Activated CD8-positive, alpha-beta memory T cell treated with anti-CD3 and anti-CD28 coated beads for 36 hours (primary cell): ENCODE measurements around the gene PNPLA3. TPM values are rescaled to one million over a fixed set of nuclear protein-coding genes. Genes with fewer than 3 reads are reported as not detected.
"Not testable (repeated sequence)": the region's sequence is repeated elsewhere in the genome, so short reads cannot be mapped to it uniquely, and the experiment has no call there.

Experiments used
- CTCF ChIA-PET: fragments of 350-600 bp; sonication (Branson Sonifier 250); formaldehyde crosslinking; loops from one replicate; lab custom pipeline; 2021; ENCODE audit warnings: antibody characterized with exemption; lab: Charles Lee
- POLR2A ChIA-PET: fragments of 350-600 bp; sonication (Branson Sonifier 250); formaldehyde crosslinking; loops from one replicate; lab custom pipeline; 2021; ENCODE audit warnings: antibody characterized with exemption; lab: Charles Lee
- total RNA-seq, 2 experiments: library from RNA; stranded (reverse); gene quantifications; one replicate each; pipeline ENCODE4 v1.2.3, GENCODE V29; 2021

The PNPLA3 gene
- total RNA-seq, 2 experiments from 2014 or later: 0.15 to 0.42 TPM

DNA sequence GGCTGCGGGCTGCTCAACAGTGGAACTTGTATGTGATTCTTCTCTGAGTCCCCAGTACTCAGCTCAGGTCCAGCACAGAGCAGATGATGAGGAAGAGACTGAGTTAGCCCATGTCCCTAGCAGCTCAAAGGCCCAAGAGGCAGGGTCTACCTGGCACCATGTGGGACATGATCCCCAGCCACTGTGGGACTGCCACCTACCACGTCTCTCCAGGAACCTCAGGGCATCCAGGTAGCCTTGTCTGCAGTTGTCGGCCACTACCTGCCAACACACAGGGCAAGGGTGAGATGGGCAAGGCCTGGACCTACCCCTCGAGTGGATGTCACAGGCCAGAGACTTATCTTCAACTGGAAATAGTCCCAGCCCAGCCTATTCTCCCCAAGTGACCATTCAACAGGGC, 36.2 kb upstream of the PNPLA3 start:
- ChIA-PET CTCF (no interaction called here), POLR2A (no interaction called here)

- CTCF ChIA-PET: no interaction called here
- POLR2A ChIA-PET: no interaction called here
Observed at GRCh38 chr22:43888740-43889139, 34.9 kb upstream of the PNPLA3 start.

DNA sequence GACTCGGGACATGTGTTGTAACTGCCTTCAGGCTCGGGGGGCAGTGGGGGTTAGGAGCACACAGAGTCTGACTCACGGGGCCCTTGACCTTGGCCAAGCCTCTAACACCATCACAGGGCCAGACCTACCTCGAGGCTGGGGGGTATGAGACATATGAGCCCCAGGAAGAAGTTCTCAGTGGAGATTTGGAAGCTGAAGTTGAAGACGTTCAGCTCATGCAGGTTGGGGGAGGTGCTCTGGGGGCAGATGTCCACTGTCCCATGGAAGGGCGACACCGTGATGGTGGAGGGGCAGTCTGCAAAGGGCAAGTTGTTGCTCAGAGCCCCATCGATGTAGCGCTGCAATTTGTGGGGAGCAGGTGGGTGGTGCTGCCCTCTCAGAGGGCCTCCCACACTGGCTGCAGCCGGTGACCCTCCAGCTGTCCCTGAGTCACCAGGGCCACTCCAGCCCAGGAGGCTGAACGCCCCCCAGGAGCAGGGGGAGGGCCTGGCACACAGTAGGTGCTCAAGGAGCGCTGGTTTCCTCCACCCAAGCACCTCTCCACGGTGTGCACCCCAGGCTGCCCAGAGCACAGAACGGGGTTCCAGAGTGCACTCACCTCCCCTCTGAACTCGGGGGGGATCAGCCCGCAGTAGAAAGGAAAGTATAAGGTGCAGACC, 34.3 kb upstream of the PNPLA3 start:
- CTCF ChIA-PET: no interaction called here
- POLR2A ChIA-PET: no interaction called here

GRCh38 chr22:43889860-43890253, 33.7 kb upstream of the PNPLA3 start:
- POLR2A ChIA-PET: no interaction called here
- CTCF ChIA-PET: no interaction called here

DNA sequence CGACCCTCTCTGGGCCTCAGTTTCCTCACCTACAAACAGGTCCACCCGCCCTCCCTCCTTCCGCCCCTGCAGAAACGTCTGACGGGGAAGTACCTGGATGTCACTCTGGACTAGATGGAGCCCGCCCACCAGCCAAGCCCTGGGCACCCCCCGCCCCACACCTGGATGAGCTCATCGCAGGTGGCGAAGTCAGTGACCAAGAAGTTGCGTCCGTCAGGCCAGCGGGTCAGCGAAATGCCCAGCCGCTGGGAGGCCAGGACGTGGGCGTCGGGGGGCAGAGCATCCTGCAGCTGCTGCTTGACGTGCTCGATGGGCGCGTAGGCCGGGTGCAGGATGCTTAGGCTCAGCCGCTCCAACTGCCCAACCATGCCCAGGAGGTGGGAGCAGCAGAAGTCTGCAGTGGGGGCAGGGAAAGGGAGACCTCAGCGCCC, 32.7 kb upstream of the PNPLA3 start:
- POLR2A ChIA-PET: no interaction called here
- CTCF ChIA-PET: interaction anchor here (0.7 kb wide), 1 partner anchor 20 kb away, joined by 3 read pairs; no protein-coding TSS in a partner anchor

DNA sequence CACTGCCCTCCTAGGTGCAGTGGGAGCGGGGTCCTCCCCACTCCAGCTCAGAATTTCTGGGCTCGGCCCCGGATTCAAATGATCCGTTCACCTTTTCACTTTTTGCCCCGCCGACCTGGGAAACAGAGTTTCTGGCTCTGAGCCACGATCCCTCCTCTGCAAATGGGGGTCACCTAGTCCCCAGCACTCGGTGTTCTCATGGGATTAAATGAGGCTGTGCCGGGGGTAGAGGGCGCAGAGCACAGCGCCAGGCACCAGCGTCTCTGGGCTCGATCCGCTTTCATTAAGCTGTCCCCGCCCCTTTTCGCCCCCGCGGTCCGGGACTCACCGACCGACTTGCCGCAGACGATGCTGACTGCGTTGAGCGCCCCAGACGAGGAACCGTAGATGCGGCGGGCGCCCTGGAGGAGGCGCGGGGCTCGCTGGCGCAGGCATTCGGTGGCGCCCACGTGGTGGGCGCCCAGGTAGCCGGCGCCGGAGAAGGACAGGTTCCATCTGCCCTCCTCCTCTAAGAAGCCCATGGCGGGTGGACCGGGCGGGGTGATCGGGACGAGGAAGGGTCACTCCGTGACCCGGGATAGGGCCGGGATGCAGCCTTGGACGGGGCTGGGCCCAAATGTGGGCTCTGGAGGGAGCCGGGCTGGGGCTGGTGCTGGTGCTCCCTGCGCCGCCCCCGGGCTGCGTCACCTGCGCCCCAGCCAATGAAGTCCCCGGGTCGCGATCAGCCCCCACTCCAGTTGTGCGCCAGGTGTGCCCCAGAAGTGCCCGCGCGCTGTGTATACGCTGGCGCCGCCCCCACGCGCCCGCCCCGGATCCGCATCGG, 32.0 kb upstream of the PNPLA3 start, which contains the start of gene PNPLA5:
TSS of gene PNPLA5 (minus strand) at position 654 of the 823 bp plus-strand sequence. CDS start at position 521, 133 bp downstream.
- ChIA-PET POLR2A (no interaction called here), CTCF (no interaction called here)

DNA sequence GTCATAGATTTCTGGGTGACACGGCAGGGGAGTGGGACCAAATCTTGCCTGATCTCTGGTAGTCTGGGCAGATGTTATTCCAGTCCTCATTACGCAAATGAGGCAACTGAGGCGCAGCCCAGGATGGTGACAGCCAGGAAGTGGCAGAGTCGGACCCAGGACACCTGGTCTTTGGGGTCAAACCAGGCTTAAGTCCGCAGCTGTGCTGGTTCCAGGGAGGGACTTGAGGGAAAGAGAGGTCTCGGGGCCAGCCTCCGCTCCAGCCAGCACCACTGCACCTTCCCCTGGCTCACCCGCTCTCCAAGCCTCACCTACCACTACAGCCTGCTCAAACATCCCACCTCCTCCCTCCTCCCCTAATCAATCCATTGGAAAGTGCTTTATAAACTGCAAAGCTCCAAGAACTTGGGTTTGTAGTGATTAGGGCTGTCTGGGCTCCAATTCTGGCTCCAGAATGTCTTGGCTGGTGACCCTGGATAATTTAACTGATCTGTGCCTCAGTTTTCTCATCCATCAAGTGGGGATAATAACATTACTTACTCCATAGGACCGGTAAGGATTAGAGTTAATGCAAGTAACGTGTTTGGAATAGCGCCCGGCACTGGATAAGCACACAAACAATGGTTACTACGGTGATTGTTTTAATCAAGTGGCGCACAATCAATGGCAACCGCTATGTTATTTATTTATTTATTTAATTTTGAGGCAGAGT, 31.3 kb upstream of the PNPLA3 start:
- CTCF ChIA-PET: no interaction called here
- POLR2A ChIA-PET: no interaction called here

DNA sequence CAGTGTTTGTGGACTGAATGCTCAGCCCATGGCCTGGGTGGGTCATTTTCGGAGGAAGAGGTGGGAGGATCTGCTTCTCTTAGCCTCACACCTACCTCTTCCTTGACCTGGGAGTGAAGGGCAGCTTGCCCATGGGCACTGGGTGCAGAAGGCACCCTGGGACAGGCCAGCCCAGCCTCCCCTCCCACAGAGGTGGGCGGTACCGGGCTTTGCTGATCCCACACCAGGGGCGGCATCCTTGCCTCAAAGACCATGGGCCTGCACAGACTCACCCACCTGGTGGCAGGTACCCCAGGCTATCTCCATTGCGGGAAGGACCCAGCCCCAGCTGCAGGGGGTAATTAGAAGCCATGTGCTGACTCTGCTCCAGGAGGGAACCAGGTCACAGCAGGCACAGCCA, 30.3 kb upstream of the PNPLA3 start:
- CTCF ChIA-PET: no interaction called here
- POLR2A ChIA-PET: no interaction called here

GRCh38 chr22:43894122-43894521, 29.5 kb upstream of the PNPLA3 start:
- POLR2A ChIA-PET: no interaction called here

DNA sequence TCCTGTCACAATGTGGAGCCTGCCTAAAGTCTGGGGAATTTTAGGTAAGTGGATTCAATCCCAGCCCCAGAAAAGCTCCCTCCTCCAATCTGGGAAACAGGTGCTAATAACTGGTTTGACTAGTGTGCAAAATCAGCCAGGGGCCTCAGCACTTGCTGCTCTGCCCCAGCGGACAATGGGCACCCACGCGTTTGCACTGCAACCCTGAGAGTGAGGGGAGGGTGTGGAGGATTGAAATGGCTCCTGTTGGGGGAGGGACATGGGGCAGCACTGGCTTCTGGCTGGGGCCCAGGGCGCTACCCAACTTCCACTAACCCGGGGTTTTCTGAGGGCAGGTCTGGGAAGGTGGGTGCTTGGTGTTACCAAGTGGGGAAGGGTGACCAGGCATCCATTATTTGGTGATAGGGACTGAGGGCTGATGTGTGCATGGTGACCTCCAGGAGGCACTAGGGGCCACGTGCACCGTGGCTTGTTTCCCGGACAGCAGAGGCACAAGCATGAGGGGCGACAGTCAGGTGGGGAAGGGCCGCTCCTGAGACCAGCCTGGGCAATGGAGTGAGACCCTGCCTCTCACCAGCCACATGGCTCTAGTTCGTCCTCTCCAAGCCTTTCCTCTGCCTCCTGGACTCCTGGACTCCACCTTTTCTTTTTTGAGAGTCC, 27.5 kb upstream of the PNPLA3 start:
- CTCF ChIA-PET: interaction anchor here (1.8 kb wide), 1 partner anchor 13 kb away, joined by 4 read pairs; no protein-coding TSS in a partner anchor
- POLR2A ChIA-PET: no interaction called here

More at GRCh38 chr22:43894122-43894521, 29.5 kb upstream of the PNPLA3 start:
- CTCF ChIA-PET: no interaction called here

DNA sequence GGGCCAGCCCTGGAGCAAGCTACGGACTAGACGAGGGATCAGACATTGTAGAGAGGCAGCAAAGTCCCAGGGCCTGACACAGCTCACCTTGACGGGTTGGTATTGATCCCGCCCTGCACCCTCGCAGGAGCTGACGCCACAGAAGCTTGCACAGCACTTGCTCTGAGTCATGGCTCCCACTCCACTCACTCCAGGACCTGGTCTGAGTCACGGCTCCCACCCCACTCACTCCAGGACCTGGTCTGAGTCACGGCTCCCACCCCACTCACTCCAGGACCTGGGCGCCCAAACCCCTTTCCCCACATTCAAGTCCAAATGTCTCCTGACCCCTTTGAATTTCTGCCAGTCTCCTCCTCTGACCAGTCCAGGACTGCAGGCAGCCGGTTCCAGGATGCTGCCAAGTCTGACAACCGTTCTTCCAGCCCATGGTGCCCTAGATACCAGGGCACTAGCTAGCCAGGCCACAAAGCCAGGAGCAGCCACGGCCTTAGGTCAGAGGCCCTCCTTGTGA, 25.8 kb upstream of the PNPLA3 start:
- CTCF ChIA-PET: interaction anchor here (1.8 kb wide), 1 partner anchor 15 kb away, joined by 4 read pairs; no protein-coding TSS in a partner anchor

DNA sequence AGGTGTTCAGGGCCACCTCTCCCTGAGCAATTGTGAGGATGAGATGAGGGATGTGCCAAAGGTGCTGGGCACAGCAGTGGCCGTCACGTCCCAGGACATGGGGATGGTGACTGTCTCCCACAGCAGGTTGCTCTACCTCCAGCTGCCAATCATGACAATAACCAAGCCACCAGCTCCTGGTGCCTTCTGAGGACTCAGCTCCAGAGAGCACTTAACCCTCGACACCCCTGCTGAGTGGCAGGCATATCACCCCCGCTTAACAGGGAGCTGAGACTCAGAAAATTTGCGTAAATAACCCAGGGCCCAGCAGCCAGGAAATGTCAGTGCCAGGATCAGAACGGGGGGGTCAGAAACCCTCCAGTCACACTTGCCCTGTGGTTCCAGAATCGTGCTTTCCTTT, 23.4 kb upstream of the PNPLA3 start:
- POLR2A ChIA-PET: interaction anchor here (0.6 kb wide), 1 partner anchor 94 kb away, joined by 4 read pairs; no protein-coding TSS in a partner anchor
- CTCF ChIA-PET: no interaction called here

More for the DNA sequence above, 25.8 kb upstream of the PNPLA3 start:
- POLR2A ChIA-PET: no interaction called here

DNA sequence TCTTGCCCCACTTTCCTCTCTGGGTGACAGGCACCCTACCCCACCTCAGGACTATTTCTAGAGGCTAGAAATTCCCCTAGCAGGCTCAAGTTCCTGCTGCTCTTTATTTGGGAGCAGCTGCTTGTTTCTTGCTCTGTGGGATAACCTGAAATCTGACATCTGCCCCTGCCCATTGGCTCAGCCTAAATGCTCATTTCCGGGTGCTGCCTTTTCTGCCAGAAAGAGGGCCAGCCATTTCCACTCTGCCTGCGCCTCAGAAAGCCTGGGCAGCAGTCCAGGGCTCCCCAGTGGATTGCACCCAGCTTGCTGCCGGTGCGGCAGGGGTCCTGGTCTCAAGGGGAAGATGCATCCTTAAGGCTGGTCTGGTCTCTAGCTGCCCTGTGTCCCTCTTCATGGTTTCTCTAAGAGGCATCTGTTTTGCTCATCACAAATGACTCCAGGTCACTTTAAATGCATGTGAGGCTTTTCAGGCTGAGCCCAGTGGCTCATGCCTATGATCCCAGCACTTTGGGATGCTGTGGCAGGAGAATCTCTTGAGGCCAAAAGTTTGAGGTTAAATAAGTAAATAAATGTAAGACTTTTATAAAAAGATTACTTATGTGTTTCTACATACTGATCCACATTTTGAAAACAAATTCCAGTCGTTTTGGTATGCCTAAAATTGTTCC, 21.5 kb upstream of the PNPLA3 start:
- ChIA-PET POLR2A (no interaction called here), CTCF (no interaction called here)

- POLR2A ChIA-PET, CTCF ChIA-PET: not testable (repeated sequence)
Observed at GRCh38 chr22:43903033-43903432, 20.6 kb upstream of the PNPLA3 start.

GRCh38 chr22:43904412-43904811, 19.2 kb upstream of the PNPLA3 start:
- CTCF ChIA-PET, POLR2A ChIA-PET: not testable (repeated sequence)

DNA sequence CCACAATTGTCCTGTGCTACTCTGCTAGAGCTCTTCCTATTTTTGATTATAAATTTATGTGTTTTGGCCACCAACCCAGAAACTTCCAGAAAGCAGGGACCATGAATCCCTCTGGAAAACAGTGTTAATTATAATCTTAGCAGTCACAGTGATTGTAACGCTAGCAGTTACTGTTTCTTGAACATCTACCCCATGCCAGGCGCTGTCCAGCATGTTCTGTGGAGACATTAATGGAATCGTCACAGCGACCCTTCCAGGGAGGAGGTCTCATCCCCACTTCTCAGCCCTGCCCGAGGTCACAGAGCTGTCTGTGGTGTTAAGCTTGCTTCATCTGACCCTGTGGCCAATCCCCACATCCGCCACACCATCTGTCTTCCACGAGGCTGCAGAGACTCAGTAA, 17.9 kb upstream of the PNPLA3 start:
- CTCF ChIA-PET: interaction anchor here (1.2 kb wide), 1 partner anchor 8 kb away, joined by 3 read pairs; no protein-coding TSS in a partner anchor

GRCh38 chr22:43909708-43910107, 13.9 kb upstream of the PNPLA3 start:
- ChIA-PET CTCF (no interaction called here), POLR2A (no interaction called here)

More for the DNA sequence above, 17.9 kb upstream of the PNPLA3 start:
- POLR2A ChIA-PET: no interaction called here

DNA sequence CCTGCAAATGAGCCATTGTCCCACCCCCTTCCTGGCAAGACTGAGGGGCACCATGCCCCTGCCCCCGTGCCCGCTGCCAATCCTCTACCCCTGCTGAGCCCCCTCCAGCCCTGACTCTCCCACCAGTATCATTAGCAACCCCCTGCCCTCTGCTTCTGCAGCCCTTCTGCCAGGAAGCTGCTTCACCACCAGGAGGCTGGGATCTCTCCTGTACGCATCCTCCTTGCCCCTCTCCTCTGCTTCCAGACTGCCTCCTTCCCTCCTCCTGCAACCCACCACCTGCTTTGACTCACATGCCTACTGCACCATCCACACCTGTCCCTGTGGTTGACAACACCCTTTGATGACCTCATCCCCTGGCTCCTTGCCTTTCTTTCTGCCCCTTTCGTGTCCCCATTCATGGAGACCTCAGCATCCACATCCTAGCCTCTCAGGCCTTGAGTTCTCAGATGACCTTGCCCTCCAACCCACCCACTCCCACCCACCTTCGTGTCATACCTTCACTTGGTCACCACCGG, 13.4 kb upstream of the PNPLA3 start:
- CTCF ChIA-PET: interaction anchor here (0.6 kb wide), 1 partner anchor 19 kb away, joined by 3 read pairs; no protein-coding TSS in a partner anchor
- POLR2A ChIA-PET: no interaction called here
